HFFc6 (cell line): ENCODE results near the gene HGS. TPM values are rescaled to one million over a fixed set of nuclear protein-coding genes. Genes with fewer than 3 reads are reported as not detected.

Experiments used
- DNase-seq: peaks from one replicate; pipeline ENCODE4 v3.0.0-alpha.2; 2018
- H3K27ac Mint-ChIP-seq: 2 replicates; pipeline ENCODE4 v1.8.0; 2020; ENCODE audit warnings: mild to moderate bottlenecking, mixed read lengths
- H3K27me3 Mint-ChIP-seq: 2 replicates; pipeline ENCODE4 v1.8.0; 2021; ENCODE audit warnings: mild to moderate bottlenecking, moderate library complexity, mixed read lengths; ENCODE audit not compliant: insufficient read depth
- H3K36me3 Mint-ChIP-seq: 2 replicates; pipeline ENCODE4 v1.8.0; 2021; ENCODE audit warnings: low read depth, mixed read lengths
- H3K4me1 Mint-ChIP-seq: 2 replicates; pipeline ENCODE4 v1.8.0; 2020; ENCODE audit warnings: low read depth, mixed read lengths
- H3K4me3 Mint-ChIP-seq: 2 replicates; pipeline ENCODE4 v1.8.0; 2020; ENCODE audit warnings: mild to moderate bottlenecking, moderate library complexity, mixed read lengths
- H3K9me3 Mint-ChIP-seq: 2 replicates; pipeline ENCODE4 v1.8.0; 2020; ENCODE audit warnings: mild to moderate bottlenecking, mixed read lengths
- total RNA-seq, 6 experiments: library from RNA; stranded (reverse); fragmentation: NEBNext Ultra II Directional; extraction: Animal tissue kit (Norgen Biotek cat#: 25700); gene quantifications; 2 replicates in 1 of 6; 3 replicates in 5 of 6; pipeline ENCODE4 v1.2.3, GENCODE V29; 2021
- TF ChIP-seq, protein P1 (sequence below): fragments of 200-600 bp; sonication (generic); IDR thresholded peaks from 2 replicates; pipeline ENCODE4 v1.5.0; 2021; ENCODE audit warnings: antibody characterized with exemption, mild to moderate bottlenecking

Gene HGS
- total RNA-seq, 6 experiments from 2014 or later = 106 to 127 (median 116) TPM

DNA sequence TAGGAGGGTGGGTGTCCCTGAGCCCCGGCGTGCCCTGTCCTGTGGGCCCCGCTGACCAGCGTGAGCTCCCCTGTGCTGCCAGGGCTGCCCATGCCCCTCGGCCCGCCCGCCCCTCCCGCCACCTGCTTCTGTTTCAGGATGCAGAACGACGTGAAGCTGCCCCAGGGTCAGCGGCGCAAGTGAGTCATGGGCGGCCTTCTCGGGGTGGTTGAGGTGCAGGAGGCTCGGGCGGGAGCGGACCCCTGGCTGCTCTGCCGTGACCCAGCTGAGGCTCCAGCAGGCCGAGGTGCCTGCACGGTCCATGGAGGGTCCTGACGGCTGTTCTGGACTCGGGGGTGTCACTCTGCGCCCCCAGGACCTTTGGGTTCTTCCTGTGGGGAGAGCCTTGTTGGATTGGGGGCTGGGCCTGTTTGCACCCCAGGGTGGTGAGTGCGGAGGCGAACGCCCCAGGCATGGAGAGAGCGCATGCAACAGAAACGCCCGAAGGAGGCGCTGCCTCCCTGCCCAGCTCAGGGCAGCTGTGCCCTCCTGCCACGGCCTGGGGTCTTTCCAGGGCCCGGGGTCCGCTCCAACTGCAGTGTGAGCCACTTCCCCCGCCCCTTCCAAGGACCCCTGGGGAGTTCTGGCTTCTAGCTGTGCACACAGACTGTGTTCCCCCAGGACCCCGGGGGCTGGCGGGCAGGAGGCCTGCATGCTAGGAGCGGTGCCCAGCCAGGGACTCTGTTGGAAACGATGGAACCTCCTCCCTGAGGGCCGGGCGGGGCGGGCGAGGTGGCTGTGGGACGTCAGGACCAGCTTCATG lies 32.3 kb downstream of the HGS start:
- H3K4me3 Mint-ChIP-seq = no peak overlapping the region
- H3K9me3 Mint-ChIP-seq = no peaks in the 10 kb centered on the region
- H3K36me3 Mint-ChIP-seq = no peaks in the 10 kb centered on the region; the same call in 1 of the 2 replicates
- TF ChIP-seq, protein P1, sequence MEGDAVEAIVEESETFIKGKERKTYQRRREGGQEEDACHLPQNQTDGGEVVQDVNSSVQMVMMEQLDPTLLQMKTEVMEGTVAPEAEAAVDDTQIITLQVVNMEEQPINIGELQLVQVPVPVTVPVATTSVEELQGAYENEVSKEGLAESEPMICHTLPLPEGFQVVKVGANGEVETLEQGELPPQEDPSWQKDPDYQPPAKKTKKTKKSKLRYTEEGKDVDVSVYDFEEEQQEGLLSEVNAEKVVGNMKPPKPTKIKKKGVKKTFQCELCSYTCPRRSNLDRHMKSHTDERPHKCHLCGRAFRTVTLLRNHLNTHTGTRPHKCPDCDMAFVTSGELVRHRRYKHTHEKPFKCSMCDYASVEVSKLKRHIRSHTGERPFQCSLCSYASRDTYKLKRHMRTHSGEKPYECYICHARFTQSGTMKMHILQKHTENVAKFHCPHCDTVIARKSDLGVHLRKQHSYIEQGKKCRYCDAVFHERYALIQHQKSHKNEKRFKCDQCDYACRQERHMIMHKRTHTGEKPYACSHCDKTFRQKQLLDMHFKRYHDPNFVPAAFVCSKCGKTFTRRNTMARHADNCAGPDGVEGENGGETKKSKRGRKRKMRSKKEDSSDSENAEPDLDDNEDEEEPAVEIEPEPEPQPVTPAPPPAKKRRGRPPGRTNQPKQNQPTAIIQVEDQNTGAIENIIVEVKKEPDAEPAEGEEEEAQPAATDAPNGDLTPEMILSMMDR = peak; percentile 25
- no peak for DNase-seq
- H3K4me1 Mint-ChIP-seq = peaks cover 12% of the 10 kb centered on the region
- H3K27me3 Mint-ChIP-seq = peaks cover 4% of the 10 kb centered on the region
- no peak overlapping the region for H3K27ac Mint-ChIP-seq

DNA sequence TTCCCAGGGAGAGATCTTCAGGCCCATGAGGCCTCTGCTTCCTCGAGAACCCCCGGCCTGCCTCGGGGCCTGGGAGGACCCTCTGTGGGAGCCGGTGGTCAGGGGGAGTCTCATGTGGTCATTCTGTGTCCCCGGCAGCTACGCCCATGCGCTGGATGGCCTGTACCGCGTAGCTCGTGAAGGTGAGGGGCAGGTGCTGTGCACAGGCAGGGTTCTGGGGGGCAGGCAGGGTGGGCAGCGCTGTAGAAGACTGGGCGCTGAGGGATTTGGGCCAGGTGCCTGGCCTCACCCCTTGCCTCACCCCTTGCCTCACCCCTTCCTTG lies 32.8 kb downstream of the HGS start:
- H3K27ac Mint-ChIP-seq = no peak overlapping the region
- peaks cover 9% of the 10 kb centered on the region for H3K4me1 Mint-ChIP-seq
- H3K4me3 Mint-ChIP-seq = no peak overlapping the region

DNA sequence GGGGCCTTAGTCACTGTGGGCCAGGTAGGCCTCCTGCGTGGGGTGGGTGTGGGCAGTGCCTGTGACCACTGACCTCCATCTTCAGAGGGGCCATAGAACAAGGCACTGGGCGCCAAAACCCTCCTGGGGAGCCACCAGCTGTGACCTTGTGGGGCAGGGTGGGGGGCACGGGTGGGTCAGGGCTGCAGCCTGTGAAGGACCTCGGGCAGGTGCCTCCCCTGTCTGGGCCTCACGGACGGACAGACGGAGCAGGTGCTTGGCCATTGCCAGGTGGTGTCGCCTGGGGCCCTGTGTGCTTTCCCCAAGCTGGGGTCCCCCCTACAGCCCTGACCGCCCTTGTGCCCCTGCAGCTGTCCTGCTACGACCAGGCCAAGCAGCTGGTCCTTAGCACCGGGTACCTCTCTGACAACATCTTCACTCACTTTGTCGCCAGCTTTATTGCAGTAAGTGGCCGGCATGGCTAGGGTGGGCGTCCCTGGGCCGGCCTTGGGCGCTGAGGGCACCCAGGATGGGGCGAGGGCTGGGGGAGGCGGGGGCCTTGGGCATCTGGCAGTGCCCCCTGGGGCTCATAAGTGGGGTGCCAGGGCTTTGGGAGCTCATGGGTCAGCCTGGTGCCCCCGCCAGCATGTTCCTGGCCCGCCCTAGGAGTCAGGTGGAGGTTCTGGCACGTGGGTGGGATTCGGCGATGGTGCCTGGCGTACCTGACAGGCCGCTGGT lies 33.4 kb downstream of the HGS start:
- H3K9me3 Mint-ChIP-seq = no peaks in the 10 kb centered on the region
- no peaks in the 10 kb centered on the region; the same call in none of the 2 replicates for H3K27me3 Mint-ChIP-seq
- no peak for DNase-seq
- TF ChIP-seq, protein P1 = no peak
- H3K4me3 Mint-ChIP-seq = no peak overlapping the region
- peaks cover 9% of the 10 kb centered on the region for H3K4me1 Mint-ChIP-seq
- no peaks in the 10 kb centered on the region; the same call in 1 of the 2 replicates for H3K36me3 Mint-ChIP-seq
- no peak overlapping the region for H3K27ac Mint-ChIP-seq

More for the DNA sequence above, 32.8 kb downstream of the HGS start:
- TF ChIP-seq, protein P1 = no peak
- H3K36me3 Mint-ChIP-seq = no peaks in the 10 kb centered on the region; the same call in 1 of the 2 replicates
- no peaks in the 10 kb centered on the region for H3K9me3 Mint-ChIP-seq
- H3K27me3 Mint-ChIP-seq = no peaks in the 10 kb centered on the region; the same call in none of the 2 replicates
- no peak for DNase-seq

DNA sequence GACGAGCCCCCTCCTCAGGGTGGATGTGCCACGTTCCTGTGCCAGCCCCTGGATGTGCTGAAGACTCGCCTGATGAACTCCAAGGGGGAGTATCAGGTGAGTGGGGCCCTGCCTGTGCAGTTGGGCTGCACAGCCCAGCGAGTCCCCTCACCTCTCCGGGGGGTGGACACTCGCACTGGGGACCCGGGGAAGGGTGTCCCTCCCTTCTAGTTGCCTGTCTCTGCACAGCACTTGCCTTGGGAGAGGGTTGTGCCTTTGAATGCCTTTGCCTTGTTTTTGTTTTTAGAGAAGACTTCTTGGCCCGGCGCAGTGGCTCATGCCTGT lies 33.9 kb downstream of the HGS start:
- Mint-ChIP-seq H3K4me1 (peaks cover 9% of the 10 kb centered on the region), H3K36me3 (no peaks in the 10 kb centered on the region; the same call in 1 of the 2 replicates), H3K27ac (no peak overlapping the region), H3K9me3 (no peaks in the 10 kb centered on the region), H3K27me3 (no peaks in the 10 kb centered on the region; the same call in 1 of the 2 replicates), H3K4me3 (no peak overlapping the region)
- TF ChIP-seq, protein P1 = no peak
- no peak for DNase-seq

DNA sequence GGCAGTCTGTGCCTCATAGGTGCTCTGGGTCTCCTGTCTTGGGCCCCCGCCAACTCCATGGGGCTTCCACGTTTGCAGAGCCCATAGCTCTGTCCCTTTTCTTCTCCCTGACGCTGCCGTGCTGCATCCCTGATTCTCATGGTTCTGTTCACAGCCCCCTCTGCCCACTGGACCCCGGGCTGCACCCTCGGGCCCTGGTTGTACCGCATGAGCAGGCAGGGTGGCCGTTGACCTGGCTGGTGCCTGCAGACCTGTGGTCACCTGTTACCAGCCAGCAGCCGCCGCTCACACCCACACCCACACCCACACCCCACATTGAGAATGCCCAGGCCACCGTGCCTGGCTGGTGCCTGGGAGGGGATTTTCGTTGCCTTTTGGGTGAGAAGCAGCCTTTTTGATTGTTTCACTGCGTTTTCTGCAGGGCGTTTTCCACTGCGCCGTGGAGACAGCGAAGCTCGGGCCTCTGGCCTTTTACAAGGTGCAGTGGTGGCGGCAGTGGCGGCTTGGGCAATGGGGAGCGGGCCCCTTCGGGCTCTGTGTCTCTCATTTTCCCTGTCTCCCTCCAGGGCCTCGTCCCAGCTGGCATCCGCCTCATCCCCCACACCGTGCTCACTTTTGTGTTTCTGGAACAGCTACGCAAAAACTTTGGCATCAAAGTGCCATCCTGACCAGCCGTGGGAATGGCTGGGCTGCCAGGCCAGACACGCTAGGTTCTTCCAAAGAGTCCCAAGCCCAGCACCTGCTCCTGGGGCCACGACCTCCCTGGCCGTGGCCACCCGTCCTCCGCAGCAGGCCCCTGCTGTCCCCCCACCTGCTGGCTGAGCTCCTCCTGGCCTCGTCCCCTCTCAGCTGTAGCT lies 35.8 kb downstream of the HGS start:
- H3K4me3 Mint-ChIP-seq = no peak overlapping the region
- TF ChIP-seq, protein P1 = no peak

More for the DNA sequence above, 35.8 kb downstream of the HGS start:
- Mint-ChIP-seq H3K27ac (no peak overlapping the region), H3K36me3 (no peaks in the 10 kb centered on the region; the same call in 1 of the 2 replicates), H3K9me3 (no peaks in the 10 kb centered on the region), H3K4me1 (peaks cover 13% of the 10 kb centered on the region; the same call in 1 of the 2 replicates), H3K27me3 (peaks cover 3% of the 10 kb centered on the region; the same call in 1 of the 2 replicates)
- no peak for DNase-seq
